Glomerular endothelial cell (primary cell): ENCODE measurements around the gene GZMM. TPM values are rescaled to one million over a fixed set of nuclear protein-coding genes. Genes with fewer than 3 reads are reported as not detected.
"Not testable (repeated sequence)": the region's sequence is repeated elsewhere in the genome, so short reads cannot be mapped to it uniquely, and the experiment has no call there.

Source experiments
- DNase-seq: peaks from one replicate; pipeline ENCODE4 v3.0.0-alpha.2; 2011; ENCODE audit warnings: low read depth, low spot score; ENCODE audit errors: extremely low read depth
- total RNA-seq: library from RNA; depleted of rRNA; stranded (reverse); fragments of >200 nt; gene quantifications from 2 replicates; pipeline ENCODE4 v1.2.3, GENCODE V29; 2015

GZMM gene
- total RNA-seq, 1 donor from 2014 or later = not detected

DNA sequence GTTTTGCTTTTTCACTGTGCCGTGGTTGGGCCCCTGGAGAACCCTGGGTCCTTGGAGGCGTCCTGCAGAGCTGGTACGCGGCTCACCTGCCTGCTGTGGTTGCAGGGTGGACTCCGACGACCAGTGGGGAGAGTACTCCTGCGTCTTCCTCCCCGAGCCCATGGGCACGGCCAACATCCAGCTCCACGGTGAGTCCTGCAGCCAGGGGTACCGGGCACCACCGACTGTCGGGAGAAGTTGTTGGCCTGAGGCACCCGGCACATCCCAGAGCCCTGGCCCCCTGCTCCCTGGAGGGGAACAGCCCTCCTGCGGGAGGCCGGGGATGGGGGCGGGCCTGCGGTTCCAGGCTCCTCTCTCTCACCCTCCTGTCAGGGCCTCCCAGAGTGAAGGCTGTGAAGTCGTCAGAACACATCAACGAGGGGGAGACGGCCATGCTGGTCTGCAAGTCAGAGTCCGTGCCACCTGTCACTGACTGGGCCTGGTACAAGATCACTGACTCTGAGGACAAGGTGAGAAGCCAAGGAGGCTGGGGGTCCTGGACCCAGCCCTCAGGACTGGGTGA lies 36.5 kb downstream of the GZMM start:
- no peak for DNase-seq

DNA sequence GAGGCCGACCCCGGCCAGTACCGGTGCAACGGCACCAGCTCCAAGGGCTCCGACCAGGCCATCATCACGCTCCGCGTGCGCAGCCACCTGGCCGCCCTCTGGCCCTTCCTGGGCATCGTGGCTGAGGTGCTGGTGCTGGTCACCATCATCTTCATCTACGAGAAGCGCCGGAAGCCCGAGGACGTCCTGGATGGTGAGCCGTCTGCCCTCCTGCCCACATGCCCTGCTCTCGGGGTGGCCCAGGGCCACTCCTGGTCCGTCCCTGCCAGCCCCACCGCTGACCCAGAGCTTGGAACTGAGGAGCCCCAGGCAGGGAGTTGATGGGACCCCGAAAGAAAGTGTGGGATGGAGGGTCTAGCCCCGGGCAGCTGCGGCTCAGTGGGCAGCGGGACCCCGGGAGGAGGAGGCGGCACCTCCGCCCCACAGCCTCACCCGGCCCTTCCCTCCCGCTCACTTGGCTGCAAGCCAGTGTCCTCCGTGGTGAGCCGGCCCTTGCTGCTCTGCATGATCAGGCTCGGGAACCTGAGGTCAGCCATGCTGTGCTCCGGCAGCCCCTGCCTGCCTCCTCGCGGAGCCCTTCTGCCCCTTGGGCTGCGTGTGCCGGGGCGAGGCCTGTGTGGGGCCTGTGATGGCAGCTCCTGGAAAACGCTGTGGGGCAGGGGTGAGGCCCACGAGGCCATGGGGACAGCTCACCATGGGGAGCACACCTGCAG lies 37.7 kb downstream of the GZMM start:
- no peak for DNase-seq

GRCh38 chr19:582497-583197 lies 38.8 kb downstream of the GZMM start:
- no peak for DNase-seq

DNA sequence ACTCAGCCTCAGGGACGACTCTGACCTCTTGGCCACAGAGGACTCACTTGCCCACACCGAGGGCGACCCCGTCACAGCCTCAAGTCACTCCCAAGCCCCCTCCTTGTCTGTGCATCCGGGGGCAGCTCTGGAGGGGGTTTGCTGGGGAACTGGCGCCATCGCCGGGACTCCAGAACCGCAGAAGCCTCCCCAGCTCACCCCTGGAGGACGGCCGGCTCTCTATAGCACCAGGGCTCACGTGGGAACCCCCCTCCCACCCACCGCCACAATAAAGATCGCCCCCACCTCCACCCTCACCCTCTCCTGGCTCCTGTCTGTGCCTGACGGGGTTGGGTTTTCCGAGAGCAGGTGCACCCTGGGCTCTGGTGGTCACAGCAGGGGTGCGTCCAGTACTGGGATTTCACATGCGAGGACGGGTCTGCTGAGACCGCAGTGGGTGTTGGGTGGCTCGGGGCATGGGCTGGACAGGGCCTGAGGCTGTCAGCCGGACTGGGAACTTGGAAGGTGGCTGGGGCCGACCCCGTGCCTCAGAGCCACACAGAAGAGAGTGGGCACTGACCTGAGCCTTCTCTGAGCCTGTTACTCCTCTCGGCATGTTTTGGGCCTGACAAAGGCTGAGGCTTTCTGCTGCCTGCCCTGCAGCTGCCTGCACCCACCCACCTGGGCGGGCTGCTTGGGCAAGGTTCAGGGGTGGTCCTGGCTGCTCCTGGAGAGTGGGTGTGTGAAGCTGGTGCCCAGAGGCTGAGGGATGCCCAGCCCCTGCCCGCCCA lies 39.5 kb downstream of the GZMM start:
- no peak for DNase-seq

GRCh38 chr19:583968-584239 lies 40.1 kb downstream of the GZMM start:
- no peak for DNase-seq

DNA sequence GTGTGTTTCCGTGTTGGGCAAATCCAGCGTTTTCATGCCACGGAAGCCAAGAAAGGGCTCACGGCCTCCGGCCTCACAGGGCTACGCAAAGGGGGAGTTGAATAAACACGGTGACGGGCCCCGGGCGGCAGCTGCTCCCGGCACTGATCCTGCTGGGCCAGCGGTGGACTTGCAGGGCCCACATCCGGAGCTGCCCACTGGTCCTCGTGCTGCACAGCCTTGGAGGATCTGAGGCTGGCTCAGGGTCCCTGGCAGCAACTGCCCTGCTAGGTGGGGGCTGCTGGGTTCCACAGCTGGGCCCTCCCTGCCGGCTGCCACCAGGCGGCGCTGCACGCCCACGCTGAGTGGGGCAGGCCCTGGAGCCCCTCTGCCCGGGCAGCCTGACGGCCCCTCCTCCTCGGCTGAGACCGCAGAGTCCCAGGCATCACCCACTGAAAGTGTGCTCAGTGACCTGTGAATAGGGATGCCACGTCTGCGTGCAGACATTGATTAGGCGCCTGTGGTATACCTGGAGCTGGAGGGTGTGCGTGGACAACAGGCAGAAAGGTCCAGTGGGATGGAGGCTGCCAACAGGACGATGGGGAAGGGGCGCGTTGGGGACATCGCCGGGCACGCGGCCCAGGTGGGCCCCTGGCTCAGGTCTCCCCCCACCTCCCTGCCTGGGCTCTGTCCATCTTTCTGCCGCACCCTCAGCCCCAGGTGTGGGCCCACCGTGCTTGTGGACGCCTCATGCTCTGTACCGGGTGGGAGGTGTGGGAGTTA lies 40.6 kb downstream of the GZMM start:
- no peak for DNase-seq

DNA sequence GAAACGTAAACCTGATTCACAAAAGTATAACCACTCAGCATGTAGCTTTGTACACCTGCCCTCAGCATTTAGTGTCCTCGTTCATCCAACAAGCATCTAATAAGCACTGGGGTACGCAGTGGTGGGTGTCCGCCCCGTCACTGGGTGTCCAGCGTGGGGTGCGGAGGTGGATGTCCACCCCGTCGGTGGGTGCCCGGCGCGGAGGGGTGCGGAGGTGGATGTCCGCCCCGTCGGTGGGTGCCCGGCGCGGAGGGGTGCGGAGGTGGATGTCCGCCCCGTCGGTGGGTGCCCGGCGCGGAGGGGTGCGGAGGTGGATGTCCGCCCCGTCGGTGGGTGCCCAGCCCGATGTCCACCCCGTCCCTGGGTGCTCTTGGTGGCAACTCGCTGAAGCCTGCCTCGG lies 41.3 kb downstream of the GZMM start:
- not testable (repeated sequence) for DNase-seq

DNA sequence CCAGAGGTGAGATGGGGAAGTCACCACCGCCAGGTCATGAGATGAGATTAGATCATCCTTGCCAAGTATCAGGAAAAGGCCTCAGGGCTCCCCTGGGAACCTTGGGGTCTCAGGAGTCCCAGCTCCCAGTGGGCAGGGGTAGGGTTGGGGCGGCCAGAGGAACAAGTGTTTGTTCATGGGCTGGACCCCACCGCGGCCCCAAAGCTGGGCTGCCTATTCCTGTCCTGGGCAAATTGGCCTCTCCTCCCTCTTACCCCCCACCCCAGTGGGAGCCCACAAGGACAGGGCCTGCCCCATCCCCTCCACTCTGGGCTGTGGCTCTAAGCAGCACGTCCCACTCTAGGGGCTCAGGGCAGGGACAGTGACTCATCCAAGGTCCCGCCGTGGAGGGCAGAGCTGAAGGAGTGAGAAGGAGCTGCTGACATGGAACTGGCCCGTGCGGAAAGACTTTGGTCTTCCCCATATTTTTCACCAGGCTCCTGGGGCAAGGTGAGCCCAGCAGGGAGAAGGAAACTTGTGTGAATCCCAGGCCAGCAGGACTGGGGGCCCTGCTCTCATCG lies 41.8 kb downstream of the GZMM start:
- DNase-seq = no peak

DNA sequence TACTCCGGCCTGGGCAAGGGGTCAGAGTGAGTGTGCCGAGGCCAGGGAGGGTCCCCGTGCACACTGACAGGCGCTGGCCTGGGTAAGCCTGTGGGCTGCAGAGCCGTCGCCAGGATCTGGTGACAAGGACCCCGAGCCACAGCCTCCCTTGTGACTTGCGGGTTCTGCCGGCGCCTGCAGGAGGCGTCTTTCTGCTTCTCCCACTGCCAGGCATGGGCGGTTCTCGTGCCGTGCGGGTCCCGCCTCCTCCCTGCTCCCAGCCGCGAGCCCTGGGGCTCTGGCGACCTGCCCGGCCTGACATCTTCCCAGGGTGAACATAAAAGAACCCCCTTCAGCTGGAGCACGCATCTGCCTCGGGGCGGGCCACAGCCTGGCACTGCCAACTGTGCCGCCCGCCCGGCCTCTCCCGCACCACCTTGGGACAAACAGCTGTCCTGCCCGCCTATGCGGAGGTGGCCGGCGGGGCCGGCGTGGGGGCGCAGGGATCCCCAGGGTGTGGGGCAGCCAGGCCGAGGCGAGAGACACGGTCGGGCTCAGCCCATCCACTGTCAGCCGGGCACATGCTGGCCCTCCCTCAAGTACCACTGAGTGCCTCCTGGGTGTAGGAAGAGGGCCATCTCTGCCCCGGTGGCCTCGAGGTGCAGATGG lies 44.4 kb downstream of the GZMM start:
- no peak for DNase-seq

DNA sequence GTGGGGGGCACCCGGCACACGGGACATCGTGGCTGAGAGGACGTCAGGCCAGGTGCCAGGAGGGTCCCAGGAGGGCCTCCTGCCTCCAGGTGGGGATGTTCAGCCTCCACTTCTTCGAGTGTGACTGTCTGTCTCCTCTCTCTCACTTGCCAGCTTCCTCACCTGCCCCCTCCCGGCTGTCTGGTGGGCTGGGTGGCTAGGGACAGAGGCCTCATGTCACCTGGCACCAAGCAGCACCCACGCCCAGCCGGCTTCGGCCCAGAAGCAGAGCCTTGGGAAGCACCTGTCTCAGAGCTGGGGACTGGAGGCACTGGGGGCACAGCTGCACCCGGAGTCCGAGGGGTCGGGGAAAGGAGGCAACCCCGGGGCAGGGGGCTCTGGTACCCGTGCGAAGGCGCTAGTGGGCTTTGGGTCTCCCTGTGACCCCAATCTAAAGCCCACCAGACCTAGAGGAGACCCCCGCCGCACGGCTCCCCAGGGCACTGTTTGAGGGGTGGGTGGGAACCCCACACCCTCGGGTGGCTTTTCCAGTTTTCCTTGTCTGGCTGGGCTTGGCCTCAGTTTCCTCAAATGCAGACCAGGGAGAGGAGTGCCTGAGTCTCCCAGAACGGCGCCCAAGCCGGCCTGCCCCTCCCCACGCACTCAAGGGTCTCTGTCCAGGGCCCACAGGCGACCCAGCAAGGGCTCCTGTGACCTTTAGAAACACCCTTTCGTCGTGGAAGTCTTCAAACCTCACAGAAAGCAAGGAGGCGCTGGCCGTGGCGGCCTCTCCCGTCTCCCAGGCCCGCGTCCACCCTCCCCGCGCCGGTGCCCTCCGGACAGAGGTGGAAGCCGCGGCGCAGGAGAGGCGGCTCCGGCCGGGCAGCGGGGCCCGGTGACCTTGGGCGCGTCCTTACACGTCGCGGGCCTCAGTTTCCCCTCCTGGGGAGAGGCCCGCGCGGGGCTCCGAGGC lies 45.2 kb downstream of the GZMM start:
- no peak for DNase-seq

DNA sequence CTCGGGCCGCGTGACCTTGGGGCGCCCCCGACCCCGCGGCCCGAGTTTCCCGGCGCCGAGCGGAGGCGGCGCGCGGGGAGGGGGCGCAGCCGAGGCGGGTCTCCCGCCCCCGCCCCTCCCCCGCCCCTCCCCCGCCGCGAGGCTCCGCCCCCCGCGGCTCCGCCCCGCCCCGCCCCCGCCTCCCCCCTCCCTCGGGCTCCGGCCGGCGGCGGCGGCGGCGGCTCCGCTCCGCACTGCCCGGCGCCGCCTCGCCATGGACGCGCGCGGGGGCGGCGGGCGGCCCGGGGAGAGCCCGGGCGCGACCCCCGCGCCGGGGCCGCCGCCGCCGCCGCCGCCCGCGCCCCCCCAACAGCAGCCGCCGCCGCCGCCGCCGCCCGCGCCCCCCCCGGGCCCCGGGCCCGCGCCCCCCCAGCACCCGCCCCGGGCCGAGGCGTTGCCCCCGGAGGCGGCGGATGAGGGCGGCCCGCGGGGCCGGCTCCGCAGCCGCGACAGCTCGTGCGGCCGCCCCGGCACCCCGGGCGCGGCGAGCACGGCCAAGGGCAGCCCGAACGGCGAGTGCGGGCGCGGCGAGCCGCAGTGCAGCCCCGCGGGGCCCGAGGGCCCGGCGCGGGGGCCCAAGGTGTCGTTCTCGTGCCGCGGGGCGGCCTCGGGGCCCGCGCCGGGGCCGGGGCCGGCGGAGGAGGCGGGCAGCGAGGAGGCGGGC lies 46.0 kb downstream of the GZMM start, which contains the start of gene HCN2:
Gene HCN2, plus strand, starts transcription at position 189 of the 703 bp plus-strand sequence. Its CDS starts 65 bp downstream, at position 254.
- DNase-seq = no peak

DNA sequence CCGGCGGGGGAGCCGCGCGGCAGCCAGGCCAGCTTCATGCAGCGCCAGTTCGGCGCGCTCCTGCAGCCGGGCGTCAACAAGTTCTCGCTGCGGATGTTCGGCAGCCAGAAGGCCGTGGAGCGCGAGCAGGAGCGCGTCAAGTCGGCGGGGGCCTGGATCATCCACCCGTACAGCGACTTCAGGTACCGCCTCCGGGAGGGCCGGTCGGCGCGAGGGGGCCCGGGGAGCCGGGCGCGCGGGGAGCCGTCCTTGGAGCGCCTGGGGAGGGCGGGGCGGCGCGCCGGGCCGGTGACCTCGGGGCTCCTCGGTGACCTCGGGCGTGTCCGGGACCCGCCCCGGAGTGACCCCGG lies 46.5 kb downstream of the GZMM start:
- no peak for DNase-seq

DNA sequence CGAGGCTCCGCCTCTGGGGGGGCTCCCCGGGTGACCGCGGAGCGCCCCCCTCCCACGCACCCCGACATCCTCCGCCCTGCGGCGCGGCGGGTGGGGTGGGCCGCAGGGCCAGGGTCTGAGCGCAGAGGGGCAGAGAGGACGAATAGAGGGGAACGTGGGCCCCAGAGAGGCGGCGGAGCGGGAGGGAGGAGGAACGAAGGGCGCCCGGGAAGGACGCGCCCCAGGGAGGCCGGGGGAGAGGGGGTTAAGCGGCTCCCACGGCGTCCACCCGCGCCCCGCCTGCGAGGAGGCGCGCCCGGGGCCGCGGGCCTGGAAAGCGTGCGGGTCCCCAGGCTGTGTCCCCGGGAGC lies 46.9 kb downstream of the GZMM start:
- DNase-seq = no peak

DNA sequence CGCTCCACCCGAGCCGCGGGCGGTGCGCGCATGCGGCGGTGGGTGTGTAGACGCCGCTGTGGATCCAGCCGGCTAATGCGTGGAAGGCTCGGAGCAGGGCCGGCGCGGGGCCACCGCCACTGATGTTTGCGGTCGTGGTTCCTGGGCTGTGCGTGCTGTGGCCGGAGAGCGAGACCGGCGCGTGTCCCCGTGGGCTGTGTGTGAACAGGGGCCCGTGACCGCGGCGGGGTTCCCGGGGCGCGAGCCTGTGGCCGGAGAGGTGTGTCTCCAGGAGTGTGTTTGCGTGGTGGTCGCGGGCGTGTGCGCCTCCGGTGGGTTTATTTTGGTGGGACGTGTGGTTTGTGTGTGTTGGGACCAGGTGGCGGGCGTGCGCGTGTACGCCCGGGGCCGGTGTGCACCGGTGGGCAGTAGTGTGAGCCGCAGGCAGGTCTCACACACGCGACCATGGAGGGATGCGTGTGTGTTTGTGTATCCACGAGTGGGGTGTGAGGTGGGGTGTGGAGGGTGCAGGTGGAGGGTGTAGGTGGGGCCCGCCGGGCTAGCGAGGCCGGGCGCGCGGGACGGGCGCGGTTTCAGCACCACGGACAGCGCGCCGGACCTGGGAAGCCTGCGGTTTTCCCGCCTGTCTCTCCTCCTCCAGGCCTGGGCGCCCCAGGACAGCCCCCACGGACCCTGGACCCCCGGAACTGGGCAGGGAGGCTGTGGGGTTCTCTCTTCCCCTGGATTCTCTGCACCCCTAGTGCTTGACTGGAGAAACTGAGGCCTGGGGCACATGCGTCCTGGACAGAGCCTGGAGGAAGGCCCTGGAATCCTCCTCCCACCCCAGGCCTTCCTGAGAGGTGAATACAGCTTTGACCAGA lies 47.5 kb downstream of the GZMM start:
- DNase-seq = no peak

GRCh38 chr19:592101-592500 lies 48.2 kb downstream of the GZMM start:
- no peak for DNase-seq

GRCh38 chr19:593055-593454 lies 49.2 kb downstream of the GZMM start:
- DNase-seq = no peak

DNA sequence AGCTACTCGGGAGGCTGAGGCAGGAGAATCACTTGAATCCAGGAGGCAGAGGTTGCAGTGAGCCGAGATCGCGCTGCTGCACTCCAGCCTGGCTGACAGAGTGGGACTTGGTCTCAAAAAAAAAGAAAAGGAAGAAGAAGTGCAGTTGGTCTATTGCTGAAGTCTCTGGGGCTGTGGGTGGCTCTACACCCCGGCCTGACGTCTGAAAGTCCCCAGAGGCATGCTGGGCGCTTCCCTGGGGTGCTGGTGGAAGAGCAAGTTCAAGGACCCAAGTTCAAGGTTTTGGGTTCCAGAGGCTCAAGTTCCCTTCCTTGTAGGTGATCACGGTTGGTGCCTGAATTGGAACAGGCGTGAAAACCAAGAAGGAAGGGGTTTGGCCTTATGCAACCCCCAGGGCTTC lies 49.7 kb downstream of the GZMM start:
- no peak for DNase-seq
